Endothelial cell (in vitro differentiated cells): ENCODE measurements around the gene ZC3H12A. TPM values are rescaled to one million over a fixed set of nuclear protein-coding genes. Genes with fewer than 3 reads are reported as not detected.

Source experiments
- DNase-seq: peaks from one replicate; pipeline ENCODE4 v3.0.0; 2021; ENCODE audit warnings: low spot score
- H3K27ac Mint-ChIP-seq: one replicate; pipeline ENCODE4 v1.8.0; 2021; ENCODE audit warnings: mixed read lengths, inconsistent platforms; ENCODE audit not compliant: unreplicated experiment
- H3K27me3 Mint-ChIP-seq: one replicate; pipeline ENCODE4 v1.8.0; 2021; ENCODE audit warnings: mild to moderate bottlenecking, moderate library complexity, mixed read lengths, inconsistent platforms; ENCODE audit not compliant: unreplicated experiment
- H3K36me3 Mint-ChIP-seq: one replicate; pipeline ENCODE4 v1.8.0; 2021; ENCODE audit warnings: mild to moderate bottlenecking, low read depth, mixed read lengths, inconsistent platforms; ENCODE audit not compliant: unreplicated experiment
- H3K4me1 Mint-ChIP-seq: one replicate; pipeline ENCODE4 v1.8.0; 2021; ENCODE audit warnings: mild to moderate bottlenecking, mixed read lengths, inconsistent platforms; ENCODE audit not compliant: unreplicated experiment
- H3K4me3 Mint-ChIP-seq: one replicate; pipeline ENCODE4 v1.8.0; 2021; ENCODE audit warnings: mild to moderate bottlenecking, mixed read lengths, inconsistent platforms; ENCODE audit not compliant: unreplicated experiment
- H3K9me3 Mint-ChIP-seq: one replicate; pipeline ENCODE4 v1.8.0; 2021; ENCODE audit warnings: mixed read lengths, inconsistent platforms; ENCODE audit not compliant: unreplicated experiment
- CTCF ChIP-seq: fragments of 200-600 bp; sonication (generic); IDR thresholded peaks from one replicate; pipeline ENCODE4 v1.5.0; 2021; ENCODE audit warnings: antibody characterized with exemption; ENCODE audit not compliant: unreplicated experiment
- total RNA-seq: library from RNA; stranded (reverse); fragmentation: NEBNext Ultra II Directional; extraction: Animal tissue kit (Norgen Biotek cat#: 25700); gene quantifications from one replicate; pipeline ENCODE4 v1.2.1, GENCODE V29; 2021; ENCODE audit not compliant: unreplicated experiment

ZC3H12A gene
- total RNA-seq, 1 donor from 2014 or later = 5.4 TPM

- DNase-seq = no peak
- Mint-ChIP-seq H3K4me3 (no peak overlapping the region), H3K27me3 (peaks cover 5% of the 10 kb centered on the region), H3K27ac (no peak overlapping the region), H3K36me3 (peaks cover 9% of the 10 kb centered on the region), H3K9me3 (no peaks in the 10 kb centered on the region), H3K4me1 (no peaks in the 10 kb centered on the region)
- no peak for TF ChIP-seq CTCF
These were observed 32.4 kb downstream of the ZC3H12A start for GRCh38 chr1:37506740-37507139.

- H3K4me3 Mint-ChIP-seq = no peak overlapping the region
- H3K36me3 Mint-ChIP-seq = peaks cover 9% of the 10 kb centered on the region
- peaks cover 5% of the 10 kb centered on the region for H3K4me1 Mint-ChIP-seq
- no peak for TF ChIP-seq CTCF
- peaks cover 9% of the 10 kb centered on the region for H3K27me3 Mint-ChIP-seq
- H3K9me3 Mint-ChIP-seq = no peaks in the 10 kb centered on the region
- no peak overlapping the region for H3K27ac Mint-ChIP-seq
- no peak for DNase-seq
These were observed 34.8 kb downstream of the ZC3H12A start for GRCh38 chr1:37509181-37509580.

- H3K27me3 Mint-ChIP-seq = peaks cover 14% of the 10 kb centered on the region
- TF ChIP-seq CTCF = no peak
- H3K4me3 Mint-ChIP-seq = peak overlapping the region; percentile 97
- peak overlapping the region; percentile 92 for H3K27ac Mint-ChIP-seq
- peaks cover 16% of the 10 kb centered on the region for H3K4me1 Mint-ChIP-seq
- H3K9me3 Mint-ChIP-seq = no peaks in the 10 kb centered on the region
- peaks cover 5% of the 10 kb centered on the region for H3K36me3 Mint-ChIP-seq
- DNase-seq = peak; percentile 37
These were observed 39.5 kb downstream of the ZC3H12A start for GRCh38 chr1:37513795-37514349.

GRCh38 chr1:37514350-37515184 lies 40.2 kb downstream of the ZC3H12A start, which contains the start of gene MEAF6:
TSS of gene MEAF6 (minus strand) at chr1:37514766. CDS start at chr1:37514746, 20 bp downstream.
- Mint-ChIP-seq H3K36me3 (peaks cover 5% of the 10 kb centered on the region), H3K9me3 (no peaks in the 10 kb centered on the region), H3K27ac (peak within 1 kb of the TSS; percentile 93), H3K27me3 (peaks cover 14% of the 10 kb centered on the region), H3K4me1 (peaks cover 16% of the 10 kb centered on the region), H3K4me3 (peak within 1 kb of the TSS; percentile 97)
- DNase-seq = peak; percentile 90
- TF ChIP-seq CTCF = peak; percentile 91
